Measurements from ENCODE around the gene POF1B.

POF1B gene

DNA sequence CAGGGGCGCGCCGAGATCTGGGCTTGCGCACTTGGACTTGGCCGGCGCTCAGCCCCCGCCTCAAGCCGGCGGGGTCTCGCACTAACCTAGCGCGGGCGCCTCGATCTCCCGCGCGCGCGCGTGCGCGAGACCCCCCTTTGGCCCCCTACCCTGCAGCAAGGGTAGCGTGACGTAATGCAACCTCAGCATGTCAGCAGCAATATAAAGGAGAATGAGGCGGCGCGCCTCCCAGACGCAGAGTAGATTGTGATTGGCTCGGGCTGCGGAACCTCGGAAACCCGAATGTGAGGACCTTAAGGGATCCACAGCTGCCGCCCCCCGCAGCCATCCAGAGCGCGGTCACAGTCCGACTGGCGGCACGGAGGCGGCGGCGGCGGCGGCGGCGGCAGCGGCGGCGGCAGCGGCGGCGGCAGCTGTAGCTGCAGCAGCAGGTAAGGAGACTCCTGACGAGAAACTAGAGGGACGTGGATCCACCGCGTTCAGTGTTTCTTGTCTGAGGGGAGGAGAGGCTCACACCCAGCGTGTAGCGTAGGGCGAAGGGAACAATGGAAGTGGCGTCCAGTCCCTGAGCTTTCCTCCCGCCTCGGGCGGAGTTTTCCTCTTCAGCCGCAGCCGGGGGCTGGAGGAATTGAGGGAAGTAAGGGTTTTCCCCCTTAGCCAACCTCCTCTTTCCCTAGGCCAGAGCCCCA lies 135.6 kb downstream of the POF1B start, which contains the start of the genes SATL1 and ZNF711:
Gene SATL1, minus strand, starts transcription at position 19 of the 689 bp plus-strand sequence. CDS start 134,811 bp downstream, outside the sequence.
Gene ZNF711, plus strand, starts transcription at position 231 of the 689 bp plus-strand sequence. CDS start 3,582 bp downstream, outside the sequence.
- no peak for DNase-seq (ENCODE audit: extremely low read depth in 1 of 2, low read depth in 1 of 2)

DNA sequence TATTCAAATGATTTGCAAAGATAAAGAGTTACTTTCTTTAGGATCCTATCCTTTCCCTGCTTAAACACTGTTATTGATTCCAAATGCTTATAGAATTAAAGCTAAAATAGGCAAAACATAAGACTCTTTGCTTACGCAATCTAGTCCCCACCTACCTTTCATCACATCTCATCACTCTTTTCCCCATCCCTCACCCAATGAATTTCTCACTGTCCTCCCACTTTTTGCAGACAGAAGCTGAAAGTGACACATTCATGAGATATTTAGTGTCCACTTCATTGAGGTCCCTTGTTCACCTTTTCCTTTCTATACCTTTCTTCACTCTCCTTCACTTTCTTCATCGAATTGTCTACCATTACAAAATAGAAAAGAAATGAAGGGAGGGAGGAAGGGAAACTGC lies 136.3 kb downstream of the POF1B start:
- DNase-seq (ENCODE audit: extremely low read depth in 1 of 2, low read depth in 1 of 2): no peak

Data from stimulated activated CD8-positive, alpha-beta memory T cell treated with anti-CD3 and anti-CD28 coated beads, Interleukin-7, amount 100 ng/mL, for 48 hours (primary cell).